T-helper 2 cell (primary cell): ENCODE measurements around the gene TYROBP.
"Not testable (repeated sequence)": the region's sequence is repeated elsewhere in the genome, so short reads cannot be mapped to it uniquely, and the experiment has no call there.

Experiments
- DNase-seq, 5 experiments: peaks; one replicate each; pipeline versions ENCODE4 v3.0.0 to v3.0.0-alpha.2; 2012 to 2022

The TYROBP gene

DNA sequence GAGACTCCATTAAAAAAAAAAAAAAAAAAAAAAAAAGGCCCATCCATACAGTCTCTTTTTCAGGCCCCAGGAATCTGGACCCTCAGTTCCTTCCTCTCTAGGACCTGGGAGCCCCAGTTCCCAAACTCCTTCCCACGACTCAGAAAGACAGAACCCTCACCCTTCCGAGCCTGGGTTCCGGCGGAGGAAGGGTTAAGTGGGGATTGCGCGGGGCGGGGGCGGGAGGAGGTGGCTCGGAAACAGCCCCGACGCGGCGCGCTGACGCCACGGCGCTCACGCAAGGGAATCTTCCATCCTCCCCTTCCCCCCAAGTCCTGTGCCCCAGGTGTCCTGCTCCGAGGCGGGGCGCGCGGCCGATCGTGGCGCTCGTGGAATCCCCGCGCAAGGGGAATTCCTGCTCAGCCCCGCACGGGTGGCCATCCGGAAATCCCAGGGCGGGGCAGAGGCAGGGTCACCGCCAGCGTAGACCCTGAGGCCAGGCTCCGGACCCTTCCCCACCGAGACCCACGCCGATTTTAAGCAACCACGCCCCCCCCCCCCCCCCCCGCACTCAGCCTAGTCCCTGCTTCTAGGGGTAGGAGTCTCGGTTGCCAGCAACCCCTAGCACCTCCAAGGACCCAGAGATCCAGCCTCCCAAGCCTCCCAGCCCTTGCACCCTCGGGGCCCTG is 8.4 kb downstream of the TYROBP start:
- DNase-seq = peak; percentile 77 to 96 (median 81)

DNA sequence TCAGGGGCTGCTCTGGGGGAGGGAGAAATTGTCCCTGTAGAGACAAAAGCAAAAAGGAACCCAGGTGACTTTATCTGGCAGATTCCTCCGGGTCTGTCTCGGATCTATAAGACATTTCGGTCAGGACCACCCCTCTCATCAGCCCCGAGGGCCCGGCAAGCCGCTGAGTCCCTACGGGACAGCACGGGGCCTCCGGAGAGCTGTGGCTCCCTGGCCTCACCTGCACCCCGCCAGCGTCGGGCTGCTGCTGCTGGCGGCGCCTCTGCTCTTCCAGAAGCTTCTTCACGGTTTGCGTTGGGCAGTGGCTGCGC is 9.6 kb downstream of the TYROBP start:
- no peak for DNase-seq

DNA sequence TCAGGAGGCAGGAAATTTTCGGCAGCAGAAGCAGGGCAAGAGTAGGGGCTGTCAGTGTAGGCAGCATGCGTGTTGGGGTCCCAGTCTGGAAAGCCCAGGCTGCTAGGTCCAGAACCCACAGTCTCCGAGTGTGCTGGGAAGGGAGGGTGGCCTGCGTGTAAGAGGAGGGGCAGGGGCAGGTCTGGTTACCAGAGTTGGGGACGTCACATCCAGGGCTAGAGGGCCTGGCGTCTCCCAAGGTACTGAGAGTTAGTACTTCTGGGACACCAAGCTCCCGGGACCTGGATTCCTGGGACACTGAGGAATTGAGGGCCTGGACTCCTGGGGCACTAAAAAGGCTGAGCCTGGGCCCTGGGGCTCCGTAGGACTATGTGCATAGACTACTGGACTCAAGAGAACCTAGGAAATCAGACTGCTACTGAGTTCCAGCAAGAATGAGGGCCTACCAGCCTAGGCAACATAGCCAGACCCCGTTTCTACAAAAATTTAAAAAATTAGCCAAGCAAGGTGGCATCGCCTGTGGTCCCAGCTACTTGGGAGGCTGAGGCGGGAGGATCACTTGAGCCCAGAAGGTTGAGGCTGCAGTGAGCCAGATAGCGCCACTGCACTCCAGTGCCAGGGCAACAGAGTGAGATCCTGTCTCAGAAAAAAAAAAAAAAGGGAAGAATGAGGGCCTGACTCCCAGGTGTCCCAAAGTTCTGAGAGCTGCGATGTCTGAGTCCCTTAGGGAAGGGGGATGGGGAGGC is 10.2 kb downstream of the TYROBP start:
- no peak for DNase-seq

DNA sequence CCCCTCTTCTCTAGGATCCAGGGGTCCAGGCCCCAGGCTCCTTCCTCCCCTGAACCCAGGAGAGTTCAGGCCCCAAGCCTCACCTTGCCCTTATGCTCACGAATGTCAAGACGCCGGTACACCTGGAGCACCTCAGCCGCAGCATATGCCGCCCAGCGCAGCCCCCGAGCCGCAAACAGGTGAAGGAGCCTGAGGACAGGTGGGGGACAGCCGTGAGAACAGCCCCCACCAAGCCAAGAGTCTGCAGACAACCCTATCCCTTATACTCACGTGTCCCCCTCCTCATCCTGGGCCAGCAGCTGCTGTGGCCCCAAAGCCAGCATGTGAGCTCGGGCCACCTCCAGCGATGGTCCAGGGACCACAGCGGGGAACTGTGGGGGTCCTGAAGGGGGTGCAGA is 11.5 kb downstream of the TYROBP start:
- DNase-seq = no peak

GRCh38 chr19:35895911-35896642 is 12.0 kb downstream of the TYROBP start:
- DNase-seq = no peak

GRCh38 chr19:35894342-35894741 is 13.8 kb downstream of the TYROBP start:
- no peak for DNase-seq

- DNase-seq = not testable (repeated sequence)
These were observed 16.3 kb downstream of the TYROBP start for GRCh38 chr19:35891819-35892218.

DNA sequence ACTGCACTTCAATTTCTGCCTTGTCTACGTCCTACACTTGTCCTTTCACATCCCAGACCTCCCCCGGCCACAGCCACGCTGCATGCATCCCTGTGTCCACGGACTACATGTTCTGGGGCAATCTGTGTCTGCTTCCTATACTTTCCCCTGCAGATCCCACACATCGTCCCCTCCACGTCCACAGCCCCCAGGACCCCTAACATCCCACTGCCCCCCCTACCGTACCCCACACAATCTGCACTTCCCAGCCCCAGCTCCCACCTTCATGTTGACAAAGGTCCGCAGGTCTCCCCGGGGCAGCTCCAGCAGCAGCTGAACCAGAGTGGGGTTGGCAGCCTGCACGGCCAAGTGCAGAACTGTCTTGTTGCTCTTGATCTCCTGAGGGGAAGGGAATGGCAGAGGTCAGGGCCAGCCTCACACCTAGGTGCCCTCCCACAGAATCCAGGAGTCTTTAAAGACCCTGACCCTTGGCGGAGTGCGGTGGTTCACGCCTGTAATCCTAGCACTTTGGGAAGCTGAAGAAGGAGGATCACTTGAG is 17.9 kb downstream of the TYROBP start:
- no peak for DNase-seq

GRCh38 chr19:35889370-35890112 is 18.6 kb downstream of the TYROBP start:
- DNase-seq = no peak

DNA sequence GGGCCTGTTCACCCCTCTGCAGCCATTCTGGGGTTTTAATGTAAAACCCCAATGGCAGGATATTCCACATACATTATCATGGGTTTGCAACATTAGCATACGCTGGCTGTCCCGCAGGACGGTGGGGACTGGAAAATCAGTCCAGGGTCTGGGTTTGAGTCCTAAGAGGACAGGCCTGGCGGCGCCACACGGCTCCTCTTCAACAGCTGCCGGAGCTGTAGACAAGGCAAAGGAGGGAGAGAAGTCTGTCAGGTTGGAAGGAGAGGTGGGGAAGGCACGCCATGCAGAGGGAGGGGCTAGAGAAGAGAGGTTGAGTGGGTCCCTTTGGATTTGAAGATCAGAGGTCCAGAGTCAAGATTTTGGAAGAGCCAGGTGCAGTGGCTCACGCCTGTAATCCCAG is 19.7 kb downstream of the TYROBP start:
- DNase-seq = no peak

DNA sequence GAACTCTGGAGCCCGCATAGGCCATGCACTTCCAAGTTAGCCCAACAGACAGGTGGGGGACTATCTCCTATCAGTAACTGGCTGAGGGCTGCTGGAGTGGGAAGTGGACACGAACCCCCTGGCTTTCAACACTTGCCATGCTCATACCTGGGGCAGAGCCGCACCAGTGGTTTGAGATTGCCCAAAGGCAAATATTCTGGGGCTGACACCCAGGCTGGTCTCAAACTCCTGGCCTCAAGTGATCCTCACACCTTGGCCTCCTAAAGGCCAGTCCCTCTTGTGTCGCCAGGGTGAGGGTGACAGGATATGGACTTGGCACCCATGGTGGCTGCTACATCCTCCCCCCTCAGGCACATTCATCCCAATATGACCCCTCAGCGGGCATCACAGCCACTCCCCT is 20.9 kb downstream of the TYROBP start:
- DNase-seq = no peak

- DNase-seq = no peak
These were observed 22.2 kb downstream of the TYROBP start for GRCh38 chr19:35885904-35886303.

- DNase-seq = no peak
These were observed 22.8 kb downstream of the TYROBP start for GRCh38 chr19:35885225-35885738.

DNA sequence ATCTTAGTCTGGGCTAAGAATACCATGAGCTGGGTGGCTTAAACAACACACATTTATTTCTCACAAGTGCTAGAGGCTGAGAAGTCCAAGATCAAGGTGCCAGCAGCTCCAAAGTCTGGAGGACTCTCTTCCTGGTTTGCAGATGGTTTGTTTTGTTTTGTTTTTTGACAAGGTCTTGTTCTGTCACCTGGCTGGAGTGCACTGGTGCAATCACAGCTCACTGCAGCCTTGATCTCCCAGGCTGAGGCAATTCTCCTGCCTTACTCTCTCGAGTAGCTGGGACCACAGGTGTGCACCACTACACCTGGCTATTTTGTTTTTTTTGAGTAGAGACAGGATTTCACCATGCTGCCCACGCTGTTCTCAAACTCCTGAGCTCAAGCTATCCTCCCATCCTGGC is 24.2 kb downstream of the TYROBP start:
- DNase-seq = no peak

DNA sequence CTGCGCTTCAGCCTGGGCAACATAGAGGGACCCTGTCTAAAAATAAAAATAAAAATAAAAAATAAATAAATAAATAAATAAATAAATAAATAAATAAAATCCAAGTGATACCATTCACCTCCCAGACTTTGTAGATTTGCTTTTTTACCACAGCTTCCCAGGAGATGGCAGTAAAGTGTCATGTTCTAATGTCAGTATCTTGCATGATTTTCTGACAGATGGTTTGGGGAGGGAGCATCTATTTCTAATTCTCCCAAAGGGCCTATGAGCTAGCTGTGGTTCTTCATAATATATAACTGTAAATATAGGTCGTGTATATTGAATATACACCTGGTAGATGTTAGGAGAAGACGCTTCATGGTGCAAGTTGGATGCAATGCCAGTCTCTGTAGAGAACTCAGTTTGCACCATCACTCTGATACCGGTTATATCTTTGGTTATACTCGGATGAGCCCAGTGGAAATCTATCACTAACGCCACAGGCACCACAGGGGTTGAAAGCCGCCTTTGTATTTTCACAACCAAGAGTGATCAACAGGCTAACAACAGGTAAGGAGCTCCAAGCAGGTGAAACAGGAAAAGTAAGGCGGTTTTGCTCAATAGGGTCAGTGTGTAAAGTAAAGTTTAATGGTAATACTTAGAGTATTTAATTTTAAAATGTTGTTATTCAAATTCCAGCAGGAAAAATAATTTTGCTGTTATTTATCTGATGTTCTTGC is 25.8 kb downstream of the TYROBP start:
- peak in 2 of 5 experiments; percentile 50 to 70 for DNase-seq

DNA sequence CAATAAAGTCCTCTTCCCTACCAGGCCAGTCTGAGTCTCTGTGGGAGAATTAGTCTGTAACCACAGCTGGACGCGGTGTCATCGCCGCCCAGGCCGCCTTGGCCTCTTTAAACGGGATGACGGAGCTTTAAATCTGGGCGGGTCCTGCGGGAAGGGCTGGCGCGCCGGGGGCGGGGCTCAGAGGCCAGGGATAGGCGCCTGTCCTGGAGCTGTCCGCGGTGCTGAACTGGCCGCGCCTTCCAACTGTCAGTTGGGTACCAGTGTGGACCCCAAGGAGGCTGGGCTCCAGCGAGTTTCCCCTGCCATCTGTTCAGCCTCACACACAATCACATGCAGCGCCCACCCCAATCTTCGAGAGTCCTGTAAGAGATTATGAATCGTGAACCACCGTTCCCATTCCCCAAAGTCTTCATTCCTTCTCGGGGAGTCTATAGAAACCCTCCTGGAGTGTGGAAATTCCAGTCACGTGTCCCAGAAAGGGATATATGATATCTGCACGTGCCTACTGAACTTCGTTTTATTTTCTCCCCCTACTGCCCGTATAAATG is 28.3 kb downstream of the TYROBP start:
- peak; percentile 55 to 79 (median 68) for DNase-seq

- no peak for DNase-seq
These were observed 29.0 kb downstream of the TYROBP start for GRCh38 chr19:35879068-35879467.

GRCh38 chr19:35874392-35874930 is 33.6 kb downstream of the TYROBP start:
- DNase-seq = no peak

DNA sequence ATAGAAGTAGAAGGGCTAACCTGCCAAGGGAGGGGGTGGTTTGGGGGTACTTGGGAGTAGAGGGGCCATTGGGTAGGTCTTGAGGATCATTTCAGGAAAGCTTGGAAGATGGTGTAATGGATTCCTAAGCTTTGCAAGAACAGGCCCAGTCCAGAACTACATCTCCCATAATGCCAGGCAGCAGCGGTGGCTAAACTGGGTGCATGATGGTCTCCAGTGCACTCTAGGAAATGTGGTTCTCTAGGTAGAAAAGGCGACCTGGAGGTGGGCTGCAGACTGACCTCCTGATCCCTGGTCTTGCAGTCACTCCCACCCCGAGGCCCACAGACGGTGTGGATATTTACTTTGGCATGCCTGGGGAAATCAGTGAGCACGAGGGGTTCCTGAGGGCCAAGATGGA is 35.9 kb downstream of the TYROBP start:
- DNase-seq = no peak

GRCh38 chr19:35871611-35872010 is 36.5 kb downstream of the TYROBP start:
- no peak for DNase-seq

DNA sequence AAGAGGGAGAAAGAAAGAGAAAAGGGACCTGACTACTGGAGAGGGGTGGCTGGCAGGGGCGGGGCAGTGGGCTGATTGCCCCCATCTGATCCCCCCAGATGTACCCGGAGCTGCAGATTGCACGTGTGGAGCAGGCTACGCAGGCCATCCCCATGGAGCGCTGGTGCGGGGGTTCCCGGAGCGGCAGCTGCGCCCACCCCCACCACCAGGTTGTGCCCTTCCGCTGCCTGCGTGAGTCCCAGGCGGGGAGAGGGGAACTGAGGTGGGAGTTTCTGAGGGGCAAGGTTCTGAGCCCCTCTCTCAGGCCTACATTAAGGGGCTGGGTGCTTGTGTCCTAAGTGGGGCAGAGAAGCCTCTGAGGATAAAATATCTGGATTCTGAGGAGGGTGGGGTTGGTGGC is 37.3 kb downstream of the TYROBP start:
- DNase-seq = no peak
